GM19193 (cell line): ENCODE results near the gene ATG14.

ENCODE experiments used
- POLR2A ChIP-seq: IDR thresholded peaks from 4 replicates; pipeline ENCODE4 v1.6.1; 2011; ENCODE audit not compliant: insufficient read depth, insufficient read length; ENCODE audit errors: extremely low read depth

Gene ATG14

DNA sequence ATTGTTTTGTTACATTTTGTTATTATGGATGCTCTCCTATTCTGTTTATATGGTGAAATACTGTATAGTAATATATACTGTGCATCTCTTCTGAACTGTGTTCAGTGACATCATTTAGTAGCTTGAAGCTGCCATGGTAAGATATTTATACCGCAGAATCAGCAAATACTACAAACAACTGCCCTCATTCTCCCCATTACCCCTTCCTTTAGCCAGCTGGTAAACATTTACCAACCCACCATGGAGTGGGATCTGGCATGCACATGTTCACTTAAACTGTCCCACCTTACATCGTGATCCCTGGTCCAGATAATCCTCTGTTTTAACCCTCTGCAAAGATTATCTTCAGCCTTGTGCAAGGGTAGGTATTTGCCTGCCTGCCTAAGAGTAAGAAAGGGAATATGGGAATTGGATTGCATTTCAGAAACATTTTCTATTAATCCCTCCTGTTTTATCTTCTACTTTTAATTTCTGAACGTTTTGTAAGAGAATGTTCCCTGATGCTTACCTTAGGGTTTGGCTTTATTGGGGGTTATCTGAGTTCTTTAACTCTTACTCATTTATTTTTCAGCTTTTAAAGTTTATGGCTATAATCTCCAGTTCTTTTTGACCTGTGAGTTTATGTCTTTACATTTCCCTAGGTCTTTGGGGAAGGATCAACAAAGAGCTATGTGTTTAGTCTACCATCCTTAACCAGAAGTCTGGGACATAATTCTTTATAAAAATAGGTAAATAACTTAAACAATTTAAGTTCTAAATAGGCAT, 93.9 kb downstream of the ATG14 start:
- TF ChIP-seq POLR2A: no peak

DNA sequence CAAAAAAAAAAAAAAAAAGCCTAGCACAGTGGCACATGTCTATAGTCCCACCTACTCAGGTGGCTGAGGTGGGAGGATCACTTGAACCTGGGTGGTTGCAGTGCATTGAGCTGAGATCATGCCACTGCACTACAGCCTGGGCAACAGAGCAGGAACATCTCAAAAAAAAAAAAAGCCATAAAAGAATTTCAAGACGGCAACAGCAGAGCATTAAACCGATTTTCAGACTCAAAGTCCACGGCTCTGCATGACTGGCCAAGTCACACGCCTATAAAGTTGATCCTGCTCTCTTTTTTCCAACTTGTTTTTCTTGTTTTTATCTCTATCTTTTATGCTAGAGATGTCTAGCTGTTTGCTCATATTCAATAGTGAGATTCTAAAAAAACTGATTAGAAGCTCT, 95.1 kb downstream of the ATG14 start:
- no peak for TF ChIP-seq POLR2A
